Measurements from ENCODE around the gene MITD1.
"Not testable (repeated sequence)": the region's sequence is repeated elsewhere in the genome, so short reads cannot be mapped to it uniquely, and the experiment has no call there.

The MITD1 gene

DNA sequence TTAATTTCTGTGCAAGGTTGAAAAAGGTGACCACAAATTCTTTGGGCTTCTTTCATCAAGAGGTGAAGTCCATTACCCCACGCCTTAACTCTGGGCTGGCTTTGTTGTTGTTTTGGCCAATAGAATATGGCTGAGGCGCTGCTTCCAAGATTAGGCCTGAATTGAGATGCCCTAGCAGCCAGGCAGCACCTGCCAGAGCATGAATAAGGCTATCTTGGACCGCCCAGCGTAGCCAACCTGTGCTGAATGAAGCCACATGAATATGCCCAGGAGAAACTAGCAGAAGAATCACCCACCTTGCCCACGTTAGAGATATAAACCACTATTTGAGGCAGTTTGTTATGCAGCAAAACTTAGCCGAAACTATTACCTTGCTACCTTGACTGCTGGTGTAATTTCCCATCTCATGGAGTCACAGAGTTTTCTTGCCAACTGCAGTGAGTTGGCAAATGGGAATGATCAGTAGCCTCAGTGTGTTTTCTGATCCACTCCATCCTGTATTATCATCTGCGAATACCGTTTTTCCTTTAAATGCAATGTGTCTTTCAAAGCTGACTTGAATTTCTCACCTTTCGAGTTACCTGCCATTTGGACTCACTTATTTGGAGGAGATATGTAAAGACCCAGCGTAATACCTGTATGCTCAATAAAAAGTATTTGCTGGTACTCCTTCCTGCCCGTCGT lies 26.8 kb downstream of the MITD1 start:
- DNase-seq = no peak

GRCh38 chr2:99152199-99152895 lies 28.5 kb downstream of the MITD1 start:
- DNase-seq = no peak

DNA sequence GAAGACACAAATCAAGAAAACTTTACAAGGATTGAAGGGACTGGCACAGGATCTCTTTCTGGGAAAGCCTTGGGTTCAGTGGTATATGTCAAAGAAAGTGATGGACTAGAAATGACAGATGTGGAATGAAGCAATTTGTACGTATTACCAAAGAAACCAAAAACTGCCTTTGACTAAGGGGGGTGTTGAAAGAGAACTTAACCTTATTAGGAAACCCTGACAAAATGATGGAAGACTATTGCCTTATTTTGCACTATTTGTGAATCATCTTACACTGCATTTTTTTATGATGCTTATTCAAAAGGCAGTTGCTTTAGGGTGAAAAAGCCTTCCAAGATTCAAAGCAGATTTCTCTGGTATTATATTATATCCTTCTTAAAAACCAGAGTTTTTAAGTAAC lies 30.2 kb downstream of the MITD1 start:
- no peak for DNase-seq

DNA sequence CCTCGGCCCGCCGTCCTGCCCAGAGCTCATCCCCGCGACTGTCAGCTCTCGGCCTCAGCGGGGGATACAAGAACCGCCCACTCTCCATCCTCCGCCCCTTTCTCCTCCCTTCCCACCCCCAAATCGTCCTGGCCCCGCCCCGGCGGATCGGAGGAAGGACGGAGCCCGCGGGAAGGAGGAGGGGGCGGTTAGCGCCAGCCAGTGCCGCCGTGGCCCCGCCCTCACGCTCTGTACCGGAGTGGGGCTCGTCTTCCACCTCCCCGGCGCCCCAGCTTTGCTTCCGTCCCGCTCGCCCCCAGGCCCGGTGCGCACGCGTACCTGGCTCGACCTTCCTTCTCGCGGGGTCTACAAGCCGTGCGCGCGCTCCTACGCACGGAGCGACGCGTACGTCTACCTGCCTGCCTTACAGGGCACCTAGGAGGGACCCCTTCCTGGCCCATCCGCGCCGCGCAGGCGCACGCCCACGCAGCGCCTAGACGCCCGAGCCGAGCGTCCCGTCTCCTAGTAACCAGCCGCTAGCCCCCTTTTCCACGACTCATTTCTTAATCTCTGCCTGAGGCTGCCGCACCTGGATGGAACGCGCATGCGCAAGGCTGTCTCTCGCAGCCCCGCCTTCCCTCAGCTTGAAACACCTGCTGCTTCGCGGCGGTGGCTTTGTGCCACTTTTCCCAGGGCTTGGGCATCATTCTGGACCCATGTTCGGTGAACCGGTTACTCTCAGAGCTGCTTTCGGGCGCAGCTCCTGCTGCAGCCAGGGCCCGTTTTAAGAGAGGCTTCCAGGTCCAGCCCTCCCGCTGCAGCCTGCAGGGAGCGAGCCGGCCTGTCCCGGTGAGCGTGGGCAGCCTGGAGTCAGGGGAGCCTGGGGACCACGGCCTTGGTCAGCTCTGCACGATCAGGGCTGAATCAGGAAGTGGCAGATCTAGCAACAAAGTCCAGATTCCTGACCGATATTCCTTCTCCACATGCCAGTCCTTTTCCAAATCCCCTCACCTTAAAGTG lies 39.4 kb downstream of the MITD1 start, which contains the start of gene C2orf15:
Gene C2orf15 (plus strand): TSS at position 598 of the 999 bp plus-strand sequence. CDS start 8,852 bp downstream, outside the sequence.
- DNase-seq = peak; percentile 76 to 83

- DNase-seq = no peak
These were observed 40.1 kb downstream of the MITD1 start for GRCh38 chr2:99140860-99141109.

DNA sequence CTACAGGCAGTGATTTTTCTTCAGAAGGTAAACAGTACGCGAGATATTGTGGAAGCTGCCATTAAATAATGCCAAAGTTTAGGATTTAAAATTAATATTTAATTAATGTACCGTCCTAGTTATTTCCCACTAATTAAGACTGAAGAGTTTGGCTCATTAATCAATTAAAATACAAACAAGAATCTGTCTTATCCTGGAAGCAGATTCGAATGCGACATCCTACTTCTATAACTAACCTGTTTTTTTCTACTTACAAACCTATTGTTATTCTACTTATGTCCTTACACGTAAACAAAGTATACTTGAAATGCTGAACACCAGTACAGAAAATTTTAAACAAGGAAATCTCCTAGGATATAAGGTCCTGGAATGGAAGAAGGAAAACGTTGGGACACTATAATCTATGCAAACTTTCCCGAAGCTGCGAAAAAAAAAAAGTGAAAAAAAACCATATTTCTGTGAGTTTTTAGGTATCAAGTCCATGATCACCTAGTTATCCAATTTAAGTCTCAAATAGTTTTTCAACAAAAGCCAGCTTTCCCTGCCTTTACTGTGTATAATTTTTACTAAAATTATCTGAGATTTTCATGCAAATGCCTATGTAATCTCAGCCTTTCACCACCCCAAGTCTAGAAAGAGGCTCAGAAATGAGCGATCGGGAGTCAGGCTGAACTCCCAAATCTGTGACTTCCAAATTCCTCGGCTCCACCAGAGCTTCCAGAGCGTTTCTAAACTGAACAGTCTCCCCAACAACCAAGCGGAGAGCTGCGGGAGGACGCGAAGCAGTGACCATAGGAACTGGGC lies 40.6 kb downstream of the MITD1 start:
- DNase-seq = no peak

- DNase-seq = no peak
These were observed 41.9 kb downstream of the MITD1 start for GRCh38 chr2:99139003-99139402.

DNA sequence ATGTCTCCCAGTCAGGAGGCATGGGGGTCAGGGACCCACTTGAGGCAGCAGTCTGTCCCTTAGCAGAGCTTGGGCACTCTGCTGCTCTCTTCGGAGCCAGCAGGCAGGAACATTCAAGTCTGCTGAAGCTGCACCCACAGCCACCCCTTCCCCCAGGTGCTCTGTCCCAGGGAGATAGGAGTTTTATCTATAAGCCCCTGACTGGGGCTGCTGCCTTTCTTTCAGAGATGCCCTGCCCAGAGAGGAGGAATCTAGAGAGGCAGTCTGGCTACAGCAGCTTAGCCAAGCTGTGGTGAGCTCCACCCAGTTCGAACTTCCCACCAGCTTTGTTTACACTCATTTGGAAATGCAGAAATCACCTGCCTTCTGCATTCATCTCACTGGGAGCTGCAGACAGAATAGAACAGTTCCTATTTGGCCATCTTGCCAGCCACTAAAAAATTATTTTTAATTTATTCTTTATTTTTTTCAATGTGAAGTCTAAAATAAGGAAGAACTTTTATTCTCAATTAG lies 45.8 kb downstream of the MITD1 start:
- DNase-seq = not testable (repeated sequence)

- DNase-seq = no peak
These were observed 52.9 kb downstream of the MITD1 start for GRCh38 chr2:99127981-99128380.
